GM18508 (cell line): ENCODE measurements around the gene LPAR1.

ENCODE experiments used
- ATAC-seq: cut with Tn5 transposase; IDR thresholded peaks from one replicate; pipeline ENCODE4 v1.9.1; 2021; ENCODE audit warnings: moderate number of reproducible peaks; ENCODE audit not compliant: insufficient read depth, unreplicated experiment

Gene LPAR1

GRCh38 chr9:110932863-110933262, 105.4 kb downstream of the LPAR1 start:
- no peak for ATAC-seq

GRCh38 chr9:110928599-110928998, 109.7 kb downstream of the LPAR1 start:
- no peak for ATAC-seq

- ATAC-seq = no peak
These were observed 111.3 kb downstream of the LPAR1 start for GRCh38 chr9:110926828-110927487.

- ATAC-seq = no peak
These were observed 114.7 kb downstream of the LPAR1 start for GRCh38 chr9:110923601-110924000.

- no peak for ATAC-seq
These were observed 116.1 kb downstream of the LPAR1 start for GRCh38 chr9:110922145-110922544.

GRCh38 chr9:110921705-110922104, 116.6 kb downstream of the LPAR1 start:
- no peak for ATAC-seq

- ATAC-seq = no peak
These were observed 118.7 kb downstream of the LPAR1 start for GRCh38 chr9:110919609-110920008.

GRCh38 chr9:110919050-110919435, 119.2 kb downstream of the LPAR1 start:
- no peak for ATAC-seq

- ATAC-seq = no peak
These were observed 119.8 kb downstream of the LPAR1 start for GRCh38 chr9:110918316-110919049.

- no peak for ATAC-seq
These were observed 121.9 kb downstream of the LPAR1 start for GRCh38 chr9:110916403-110916802.

GRCh38 chr9:110912419-110913291, 125.6 kb downstream of the LPAR1 start:
- no peak for ATAC-seq

- ATAC-seq = no peak
These were observed 126.4 kb downstream of the LPAR1 start for GRCh38 chr9:110911659-110912418.

GRCh38 chr9:110908894-110909293, 129.4 kb downstream of the LPAR1 start:
- ATAC-seq = no peak

- ATAC-seq = no peak
These were observed 137.4 kb downstream of the LPAR1 start for GRCh38 chr9:110900917-110901316.

- ATAC-seq = no peak
These were observed 137.8 kb downstream of the LPAR1 start for GRCh38 chr9:110900456-110900855.

- no peak for ATAC-seq
These were observed 139.4 kb downstream of the LPAR1 start for GRCh38 chr9:110898866-110899265.

- ATAC-seq = no peak
These were observed 139.9 kb downstream of the LPAR1 start for GRCh38 chr9:110898358-110898757.

GRCh38 chr9:110897943-110898342, 140.3 kb downstream of the LPAR1 start:
- ATAC-seq = no peak

- no peak for ATAC-seq
These were observed 142.9 kb downstream of the LPAR1 start for GRCh38 chr9:110895147-110895905.

GRCh38 chr9:110894731-110895130, 143.5 kb downstream of the LPAR1 start:
- no peak for ATAC-seq
